Measurements from ENCODE around the gene CCDC178. TPM values are rescaled to one million over a fixed set of nuclear protein-coding genes. Genes with fewer than 3 reads are reported as not detected.

Gene CCDC178
- total and polyA plus RNA-seq, 7 donors: 0.06 to 0.25 (median 0.18) TPM; not detected in 4

GRCh38 chr18:33020877-33021276 is 419.6 kb downstream of the CCDC178 start:
- Histone ChIP-seq H3K4me3 (no peak overlapping the region), H3K9me3 (no peaks in the 10 kb centered on the region), H3K4me1 (no peaks in the 10 kb centered on the region), H3K27me3 (ENCODE audit: insufficient read depth in 3 of 3, low read length in 2 of 3) (no peaks in the 10 kb centered on the region), H3K36me3 (ENCODE audit: insufficient read depth in 1 of 2, low read depth in 1 of 2) (no peaks in the 10 kb centered on the region), H3K27ac (no peak overlapping the region)
- no peak for TF ChIP-seq CTCF (IDR thresholded peaks at IDR 0.05)
- DNase-seq (no peak), ATAC-seq (no peak)
- intact Hi-C loops (cut with DNase I): no loop called here
- WGBS, 3 donors: 54 to 60% (median 56%) methylated on average over 2 of the region's 2 CpGs

- ATAC-seq: no peak
- intact Hi-C loops (cut with DNase I): no loop called here
- no peak overlapping the region for H3K4me3 ChIP-seq
- no peak for TF ChIP-seq CTCF (IDR thresholded peaks at IDR 0.05)
- no peak for DNase-seq
- no peaks in the 10 kb centered on the region for H3K36me3 ChIP-seq (ENCODE audit: insufficient read depth in 1 of 2, low read depth in 1 of 2)
- H3K4me1 ChIP-seq: no peaks in the 10 kb centered on the region
- 76 to 83% (median 82%) methylated on average over 5 of the region's 5 CpGs for WGBS, 3 donors
- no peaks in the 10 kb centered on the region for H3K9me3 ChIP-seq
- H3K27me3 ChIP-seq (ENCODE audit: insufficient read depth in 3 of 3, low read length in 2 of 3): no peaks in the 10 kb centered on the region
- no peak overlapping the region for H3K27ac ChIP-seq
Measured at GRCh38 chr18:33014060-33014796, 426.3 kb downstream of the CCDC178 start.

- no peaks in the 10 kb centered on the region for H3K9me3 ChIP-seq
- H3K27ac ChIP-seq: no peak overlapping the region
- no peak for TF ChIP-seq CTCF (IDR thresholded peaks at IDR 0.05)
- DNase-seq (no peak), ATAC-seq (no peak)
- intact Hi-C loops (cut with DNase I): no loop called here
- H3K27me3 ChIP-seq (ENCODE audit: insufficient read depth in 3 of 3, low read length in 2 of 3): no peaks in the 10 kb centered on the region
- H3K4me1 ChIP-seq: no peaks in the 10 kb centered on the region
- WGBS, 3 donors: 3 to 11% (median 8%) methylated on average over 2 of the region's 2 CpGs
- H3K36me3 ChIP-seq (ENCODE audit: insufficient read depth in 1 of 2, low read depth in 1 of 2): no peaks in the 10 kb centered on the region
- no peak overlapping the region for H3K4me3 ChIP-seq
Measured at GRCh38 chr18:33010149-33010548, 430.4 kb downstream of the CCDC178 start.

- intact Hi-C loops (cut with DNase I): no loop called here
- Histone ChIP-seq H3K4me1 (no peaks in the 10 kb centered on the region), H3K9me3 (no peaks in the 10 kb centered on the region), H3K36me3 (ENCODE audit: insufficient read depth in 1 of 2, low read depth in 1 of 2) (no peaks in the 10 kb centered on the region), H3K4me3 (no peak overlapping the region), H3K27me3 (ENCODE audit: insufficient read depth in 3 of 3, low read length in 2 of 3) (no peaks in the 10 kb centered on the region), H3K27ac (no peak overlapping the region)
- no peak for TF ChIP-seq CTCF (IDR thresholded peaks at IDR 0.05)
- 86 to 90% (median 88%) methylated on average over 1 of the region's 1 CpG for WGBS, 3 donors
- no peak for DNase-seq
- ATAC-seq: no peak
Measured at GRCh38 chr18:32998921-32999320, 441.6 kb downstream of the CCDC178 start.

GRCh38 chr18:32998285-32998684 is 442.2 kb downstream of the CCDC178 start:
- DNase-seq (no peak), ATAC-seq (no peak)
- intact Hi-C loops (cut with DNase I): no loop called here
- no peak overlapping the region for H3K27ac ChIP-seq
- no peaks in the 10 kb centered on the region for H3K9me3 ChIP-seq
- H3K27me3 ChIP-seq (ENCODE audit: insufficient read depth in 3 of 3, low read length in 2 of 3): no peaks in the 10 kb centered on the region
- H3K36me3 ChIP-seq (ENCODE audit: insufficient read depth in 1 of 2, low read depth in 1 of 2): no peaks in the 10 kb centered on the region
- no peaks in the 10 kb centered on the region for H3K4me1 ChIP-seq
- WGBS, 3 donors: 76 to 79% (median 77%) methylated on average over 3 of the region's 3 CpGs
- no peak overlapping the region for H3K4me3 ChIP-seq
- TF ChIP-seq CTCF (IDR thresholded peaks at IDR 0.05): no peak
